NCI-H1092 (cell line): ENCODE data around the gene AP2B1.
"Not testable (repeated sequence)": the region's sequence is repeated elsewhere in the genome, so short reads cannot be mapped to it uniquely, and the experiment has no call there.

ENCODE experiments used
- DNase-seq: peaks from one replicate; lab custom pipeline; 2025; lab: John Stamatoyannopoulos, UW

Gene AP2B1

GRCh38 chr17:35748979-35749378 lies 161.9 kb downstream of the AP2B1 start:
- no peak for DNase-seq

DNA sequence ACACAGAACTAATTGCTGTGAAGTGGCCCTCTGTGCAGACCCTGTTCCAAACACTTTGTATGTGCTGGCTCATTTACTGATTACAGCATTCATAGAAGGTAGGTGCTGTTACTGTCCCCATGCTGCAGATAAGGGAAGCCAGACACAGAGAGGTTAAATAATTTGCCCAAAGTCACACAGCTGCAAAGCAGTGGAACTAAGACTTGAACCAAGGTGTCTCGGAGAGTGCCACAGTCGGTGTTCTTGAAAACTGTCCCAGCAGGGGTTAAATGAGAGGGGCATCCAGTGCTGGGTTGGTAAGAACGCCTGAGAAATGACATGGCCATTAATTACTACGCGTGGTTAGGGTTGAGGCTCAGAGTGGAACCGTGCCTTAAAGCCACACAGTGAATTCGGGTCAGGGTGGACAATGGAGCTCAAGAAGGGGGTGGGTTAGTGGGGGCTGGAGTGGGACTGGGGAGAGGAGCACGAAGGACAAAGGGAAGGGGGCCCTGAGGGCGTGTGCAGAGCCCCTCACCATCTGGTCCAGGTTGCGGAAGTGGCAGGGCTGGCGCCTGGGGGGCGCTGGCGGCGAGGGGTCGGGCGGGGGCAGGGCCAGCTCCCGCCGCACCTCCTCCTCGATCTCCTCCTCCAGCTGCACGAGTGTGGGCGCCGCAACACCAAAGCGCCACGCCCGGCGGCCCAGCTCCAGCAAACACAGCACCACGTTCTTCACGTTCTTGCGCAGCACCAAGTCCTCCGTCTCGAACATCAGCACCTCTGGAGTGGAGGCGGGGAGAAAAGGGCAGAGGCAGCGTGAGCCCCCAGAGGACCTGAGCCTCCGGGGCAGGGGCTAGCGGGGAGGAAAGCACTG lies 162.7 kb downstream of the AP2B1 start:
- no peak for DNase-seq

- no peak for DNase-seq
Observed at GRCh38 chr17:35750526-35751395, 163.6 kb downstream of the AP2B1 start.

GRCh38 chr17:35751541-35751940 lies 164.4 kb downstream of the AP2B1 start:
- not testable (repeated sequence) for DNase-seq

DNA sequence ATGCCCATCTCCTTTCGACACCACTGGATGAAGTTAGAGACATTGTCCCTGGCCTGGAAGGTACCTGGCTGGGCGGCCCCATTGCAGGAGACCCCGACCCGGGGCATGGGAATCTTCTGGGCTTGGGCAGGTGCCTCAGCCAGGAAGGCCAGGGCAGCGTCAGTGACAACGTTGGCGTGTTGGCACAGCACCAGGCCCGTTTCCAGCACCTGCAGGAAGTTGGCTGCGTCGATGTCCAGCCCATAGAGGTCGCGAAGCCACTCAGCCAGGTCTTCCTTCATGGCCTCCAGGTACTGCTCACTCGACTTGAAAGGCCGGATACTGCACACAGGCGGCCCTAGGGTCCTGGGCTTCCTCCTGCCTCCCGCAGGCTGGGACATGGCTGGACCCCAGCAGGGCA lies 165.3 kb downstream of the AP2B1 start:
- no peak for DNase-seq

GRCh38 chr17:35752945-35753764 lies 166.0 kb downstream of the AP2B1 start, which contains the start of gene GAS2L2:
GAS2L2 (minus strand) TSS chr17:35753239; CDS start chr17:35752850, 389 bp downstream.
- DNase-seq, result no peak

DNA sequence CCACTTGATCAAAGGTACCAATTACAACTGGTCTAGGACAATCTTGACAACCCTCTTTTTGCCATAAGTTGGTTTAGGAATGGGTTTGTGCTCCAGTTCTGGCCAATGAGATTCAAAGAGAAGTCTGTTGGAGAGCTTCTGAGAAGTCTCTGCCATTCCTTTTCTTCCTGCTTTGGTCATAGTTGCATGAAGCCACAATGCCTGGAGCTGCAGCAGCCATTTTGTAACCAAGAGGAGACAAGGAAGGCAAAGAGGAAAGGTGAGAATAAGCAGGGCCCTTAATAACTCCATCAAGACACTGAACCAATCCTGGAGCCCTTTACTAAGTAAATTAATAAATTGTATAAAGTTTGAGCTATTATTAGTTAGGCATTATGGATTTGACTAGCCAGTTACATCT lies 170.1 kb downstream of the AP2B1 start:
- no peak for DNase-seq

- DNase-seq, result no peak
Observed at GRCh38 chr17:35760587-35760986, 173.5 kb downstream of the AP2B1 start, which contains the start of gene C17orf50. C17orf50 (plus strand) TSS chr17:35760887; CDS start chr17:35760942, 55 bp downstream.

- no peak for DNase-seq
Observed at GRCh38 chr17:35761601-35762000, 174.5 kb downstream of the AP2B1 start.

DNA sequence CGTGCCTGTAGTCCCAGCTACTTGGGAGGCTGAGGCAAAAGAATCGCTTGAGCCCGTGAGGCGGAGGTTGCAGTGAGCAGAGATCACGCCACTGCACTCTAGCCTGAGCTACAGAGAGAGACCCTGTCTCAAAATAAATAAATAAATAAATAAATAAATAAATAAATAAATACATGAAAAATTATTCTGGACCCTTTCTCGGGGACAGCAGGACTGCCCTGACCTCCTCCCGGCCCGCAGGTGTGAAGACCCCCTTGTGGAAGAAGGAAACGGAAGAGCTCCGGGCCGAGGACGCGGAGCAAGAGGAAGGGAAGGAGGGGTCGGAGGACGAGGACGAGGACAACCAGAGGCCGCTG lies 176.6 kb downstream of the AP2B1 start:
- no peak for DNase-seq

DNA sequence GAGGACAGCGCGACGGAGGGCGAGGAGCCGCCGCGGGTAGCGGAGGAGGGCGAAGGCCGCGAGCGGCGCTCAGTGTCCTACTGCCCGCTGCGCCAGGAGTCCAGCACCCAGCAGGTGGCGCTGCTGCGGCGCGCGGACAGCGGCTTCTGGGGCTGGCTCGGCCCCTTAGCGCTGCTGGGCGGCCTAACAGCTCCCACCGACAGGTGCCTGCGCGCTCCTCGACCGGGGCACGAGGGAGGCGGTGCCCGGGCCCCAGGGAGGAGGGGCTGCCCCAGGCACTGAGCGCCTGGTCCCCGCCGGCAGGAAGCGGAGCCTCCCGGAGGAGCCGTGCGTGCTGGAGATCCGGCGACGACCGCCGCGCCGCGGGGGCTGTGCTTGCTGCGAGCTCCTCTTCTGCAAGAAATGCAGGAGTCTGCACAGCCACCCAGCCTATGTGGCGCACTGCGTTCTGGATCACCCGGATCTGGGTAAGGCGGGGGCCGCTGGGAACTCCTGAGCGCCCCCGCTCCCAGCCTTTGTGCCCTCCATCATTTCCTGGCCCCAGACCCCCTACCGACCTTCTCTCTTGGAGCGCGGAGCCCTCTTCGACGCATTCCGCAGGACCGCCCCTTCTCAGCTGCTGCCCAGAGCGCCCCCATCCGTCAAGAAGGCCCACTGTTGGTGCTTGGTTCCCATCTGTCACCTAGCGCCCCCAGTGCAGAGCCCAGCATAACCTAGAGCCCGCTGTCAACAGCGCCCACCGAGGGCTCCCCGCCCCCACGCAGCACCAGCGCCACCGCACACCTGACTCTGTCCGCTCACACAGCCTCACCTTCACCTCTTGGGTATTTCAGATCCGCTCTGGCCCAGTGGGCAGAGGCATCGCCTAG lies 177.2 kb downstream of the AP2B1 start:
- DNase-seq, result peak; percentile 86

DNA sequence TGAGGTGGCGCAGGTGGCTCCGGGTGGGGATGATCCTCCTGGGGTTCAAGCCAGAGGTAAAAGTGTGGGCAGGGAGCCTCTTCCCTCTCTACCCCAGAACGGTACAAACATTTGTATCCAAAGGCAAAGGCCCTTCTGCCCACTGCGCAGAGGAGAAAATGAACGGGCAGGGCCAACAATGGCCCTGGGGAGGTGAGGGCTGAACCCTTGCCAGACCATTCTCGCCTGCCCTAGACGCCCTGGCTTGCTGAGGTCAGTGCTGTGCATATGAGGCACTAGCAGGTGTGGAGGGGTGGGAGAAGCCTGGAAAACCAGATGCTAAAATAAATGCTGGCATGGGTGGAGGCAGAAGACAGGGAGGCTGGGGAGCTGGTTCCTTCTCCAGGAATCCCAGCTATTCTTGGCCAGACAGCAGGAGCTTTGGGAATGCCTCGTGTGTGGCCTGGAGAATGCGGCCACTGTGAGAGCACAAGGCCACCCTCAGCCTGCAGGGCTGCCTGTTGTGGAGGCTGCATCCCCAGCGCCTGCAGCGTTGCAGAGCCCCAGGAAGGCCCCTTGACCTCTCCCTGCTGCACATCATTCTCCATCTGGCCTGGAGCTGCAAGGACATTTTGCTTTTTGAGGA lies 178.1 kb downstream of the AP2B1 start:
- DNase-seq, result no peak

DNA sequence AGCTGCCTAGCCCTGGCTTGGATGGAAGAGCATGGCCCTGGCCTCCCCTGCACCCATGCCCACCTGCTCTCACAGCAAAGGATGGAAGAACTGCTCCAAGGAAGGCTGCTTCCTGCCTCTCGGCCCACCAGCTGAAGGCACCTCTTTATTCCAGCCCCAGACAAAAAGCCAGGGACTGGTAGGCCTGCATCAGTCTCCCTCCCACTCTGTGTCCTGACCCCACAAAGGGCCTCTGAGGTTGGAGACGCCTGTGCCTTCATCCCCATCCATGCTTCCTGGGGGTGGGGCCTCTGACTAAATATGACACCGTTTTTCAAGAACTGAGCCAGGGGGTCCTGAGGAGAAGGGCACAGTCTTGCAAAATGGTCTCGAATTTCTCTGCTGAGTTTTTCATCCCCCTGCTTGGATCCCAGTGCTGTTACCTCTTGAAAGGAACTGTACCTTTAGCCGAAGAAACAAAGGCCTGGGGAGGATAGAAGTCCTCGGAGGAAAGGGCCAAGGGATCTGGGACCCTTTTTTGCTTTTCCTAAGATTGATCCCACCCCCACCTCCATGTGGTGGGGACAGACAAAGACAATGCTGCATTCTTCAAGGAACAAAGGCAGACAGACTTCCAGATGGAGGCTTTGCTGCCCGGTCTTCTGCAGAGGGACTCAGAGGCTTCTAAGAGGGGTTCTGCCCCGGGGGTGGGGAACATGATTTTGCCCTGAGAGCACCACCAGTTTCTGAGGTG lies 178.8 kb downstream of the AP2B1 start:
- DNase-seq, result no peak

DNA sequence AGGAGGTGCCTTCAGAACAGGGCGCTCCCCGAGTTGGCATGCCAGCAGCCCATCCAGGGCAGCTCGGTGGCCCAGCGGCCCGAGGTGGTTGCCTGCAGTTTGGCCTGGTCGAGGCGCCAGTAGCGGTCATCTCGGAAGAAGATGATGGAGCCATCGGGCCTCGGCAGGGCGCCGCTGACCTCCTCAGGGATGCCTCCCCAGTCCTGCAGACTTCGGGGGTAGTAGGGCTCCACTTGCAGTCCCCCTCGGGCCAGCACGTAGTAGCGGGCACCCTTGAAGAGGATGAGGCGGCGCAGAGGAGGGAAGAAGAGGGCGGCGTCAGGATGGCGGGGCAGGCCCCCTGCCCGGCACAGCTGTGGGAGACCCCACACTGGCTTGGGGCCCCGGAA lies 179.4 kb downstream of the AP2B1 start:
- DNase-seq, result no peak

GRCh38 chr17:35766903-35767510 lies 179.9 kb downstream of the AP2B1 start:
- peak; percentile 12 for DNase-seq

- no peak for DNase-seq
Observed at GRCh38 chr17:35768797-35769196, 181.7 kb downstream of the AP2B1 start.

DNA sequence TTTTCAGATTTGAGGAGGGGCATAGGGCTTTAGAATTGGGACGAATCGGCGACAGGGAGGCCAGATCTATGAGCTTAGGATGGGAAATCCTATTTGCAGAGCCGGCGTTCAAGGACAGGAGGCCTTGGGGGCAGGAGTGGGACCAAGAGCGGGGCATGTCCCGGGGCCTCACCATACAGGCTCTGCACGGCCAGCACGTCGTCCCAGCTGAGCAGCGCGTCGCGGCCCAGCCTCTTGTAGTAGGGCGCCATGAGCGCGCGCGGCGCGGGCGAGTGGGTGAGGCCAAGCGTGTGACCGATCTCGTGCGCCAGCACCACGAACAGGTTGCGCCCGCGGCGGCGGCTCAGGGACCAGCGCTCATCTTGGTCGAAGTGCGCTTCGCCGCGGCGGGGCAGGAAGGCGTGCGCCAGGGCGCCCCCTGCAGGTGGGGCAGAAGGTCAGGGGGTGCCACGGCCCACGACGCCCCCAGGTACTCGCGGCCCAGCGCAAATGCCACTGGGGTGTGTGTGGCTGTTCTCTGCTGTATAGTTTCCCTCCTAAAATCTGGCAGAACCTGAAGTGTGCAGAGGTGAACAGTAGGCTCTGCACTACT lies 182.9 kb downstream of the AP2B1 start:
- DNase-seq, result no peak

GRCh38 chr17:35773129-35773528 lies 186.0 kb downstream of the AP2B1 start:
- DNase-seq, result no peak
